AG09319 (cell line): Measurements from ENCODE around the gene NPVF.
A peak's percentile ranks its signal among the peaks of the same experiment; 100 is the strongest.

Experiments
- DNase-seq: peaks from one replicate; pipeline ENCODE4 v3.0.0-alpha.2; 2010; ENCODE audit warnings: low read depth; ENCODE audit errors: extremely low read depth
- TF ChIP-seq, protein P1 (sequence below): IDR thresholded peaks from 2 replicates; pipeline ENCODE4 v1.5.1; 2011; ENCODE audit warnings: low read depth, mild to moderate bottlenecking, inconsistent platforms, low read length, moderate library complexity

Gene NPVF

DNA sequence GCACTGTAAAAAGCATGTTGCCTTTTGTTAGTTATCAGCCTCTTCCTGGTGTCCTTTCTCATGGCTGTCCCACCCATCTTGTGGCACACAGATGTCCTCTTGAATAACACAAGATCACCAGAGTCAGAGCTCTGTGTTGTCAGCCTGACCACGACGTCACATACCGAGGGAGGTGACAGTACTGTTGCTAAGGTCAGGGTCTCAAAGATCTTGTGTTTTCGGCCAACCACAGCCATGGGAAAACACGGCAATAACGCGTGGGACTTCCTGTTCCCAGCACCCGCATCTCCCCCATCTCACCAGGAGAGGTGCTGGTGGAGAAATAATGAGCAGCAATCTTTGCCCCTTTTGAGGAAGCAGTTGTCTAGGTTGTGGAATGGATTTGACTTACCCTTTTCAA, 40.4 kb downstream of the NPVF start:
- DNase-seq: no peak
- TF ChIP-seq, protein P1, sequence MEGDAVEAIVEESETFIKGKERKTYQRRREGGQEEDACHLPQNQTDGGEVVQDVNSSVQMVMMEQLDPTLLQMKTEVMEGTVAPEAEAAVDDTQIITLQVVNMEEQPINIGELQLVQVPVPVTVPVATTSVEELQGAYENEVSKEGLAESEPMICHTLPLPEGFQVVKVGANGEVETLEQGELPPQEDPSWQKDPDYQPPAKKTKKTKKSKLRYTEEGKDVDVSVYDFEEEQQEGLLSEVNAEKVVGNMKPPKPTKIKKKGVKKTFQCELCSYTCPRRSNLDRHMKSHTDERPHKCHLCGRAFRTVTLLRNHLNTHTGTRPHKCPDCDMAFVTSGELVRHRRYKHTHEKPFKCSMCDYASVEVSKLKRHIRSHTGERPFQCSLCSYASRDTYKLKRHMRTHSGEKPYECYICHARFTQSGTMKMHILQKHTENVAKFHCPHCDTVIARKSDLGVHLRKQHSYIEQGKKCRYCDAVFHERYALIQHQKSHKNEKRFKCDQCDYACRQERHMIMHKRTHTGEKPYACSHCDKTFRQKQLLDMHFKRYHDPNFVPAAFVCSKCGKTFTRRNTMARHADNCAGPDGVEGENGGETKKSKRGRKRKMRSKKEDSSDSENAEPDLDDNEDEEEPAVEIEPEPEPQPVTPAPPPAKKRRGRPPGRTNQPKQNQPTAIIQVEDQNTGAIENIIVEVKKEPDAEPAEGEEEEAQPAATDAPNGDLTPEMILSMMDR: no peak

DNA sequence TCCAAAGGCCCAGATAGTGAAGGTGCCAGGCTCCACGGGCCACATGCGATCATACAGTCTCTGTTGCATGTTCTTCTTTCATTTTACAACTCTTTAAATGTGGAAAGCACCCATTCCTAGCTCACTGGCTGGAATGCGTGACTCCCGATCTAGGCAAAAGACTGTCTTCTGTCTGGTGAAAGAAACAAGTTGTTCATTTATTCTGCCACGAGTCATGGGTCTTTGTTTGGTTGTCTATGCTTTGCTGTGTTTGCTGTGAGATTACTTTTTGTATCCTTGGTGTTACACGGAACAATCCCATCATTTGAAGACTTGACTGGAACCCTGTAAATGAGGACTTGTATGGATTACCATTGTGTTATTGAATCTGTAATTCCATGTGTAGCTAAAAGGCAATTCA, 41.9 kb downstream of the NPVF start:
- TF ChIP-seq, protein P1: no peak
- no peak for DNase-seq

GRCh38 chr7:25181532-25181931, 46.8 kb downstream of the NPVF start:
- TF ChIP-seq, protein P1: no peak
- DNase-seq: no peak

GRCh38 chr7:25180946-25181345, 47.3 kb downstream of the NPVF start:
- no peak for DNase-seq
- TF ChIP-seq, protein P1: no peak; the same call in 1 of the 2 replicates

GRCh38 chr7:25180592-25180923, 47.7 kb downstream of the NPVF start:
- no peak for DNase-seq
- TF ChIP-seq, protein P1: no peak

- TF ChIP-seq, protein P1: peak; percentile 60
Observed at GRCh38 chr7:25179771-25180591, 48.3 kb downstream of the NPVF start.

DNA sequence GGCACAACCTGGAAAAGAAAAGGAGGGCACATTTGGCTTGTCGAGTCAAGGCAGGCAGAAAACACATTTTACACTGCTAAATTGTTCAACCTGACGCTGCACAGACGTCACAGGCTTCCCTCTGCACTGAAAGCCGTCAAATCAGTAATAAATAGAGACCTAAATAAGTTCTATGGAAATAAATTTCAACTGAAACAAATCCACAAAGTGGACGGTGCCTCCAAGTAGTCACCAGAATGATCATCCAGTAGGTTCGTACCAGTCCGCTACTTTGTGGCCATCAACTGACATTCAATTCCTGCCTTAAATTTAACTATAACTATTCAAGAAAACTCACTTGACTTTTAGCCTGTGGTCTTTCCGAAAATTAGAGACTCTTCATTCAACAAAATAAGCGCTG, 49.0 kb downstream of the NPVF start:
- TF ChIP-seq, protein P1: no peak
- no peak for DNase-seq

More at GRCh38 chr7:25179771-25180591, 48.3 kb downstream of the NPVF start:
- DNase-seq: peak; percentile 54
